OCI-M1 (cell line): ENCODE measurements around the gene RBFOX2.
"Not testable (repeated sequence)": the region's sequence is repeated elsewhere in the genome, so short reads cannot be mapped to it uniquely, and the experiment has no call there.

Experiments used
- DNase-seq: peaks from one replicate; lab custom pipeline; 2025; lab: John Stamatoyannopoulos, UW

Gene RBFOX2

GRCh38 chr22:36028646-36029405, at the start of gene RBFOX2:
RBFOX2 (minus strand) TSS chr22:36028824; CDS start chr22:36028425, 399 bp downstream.
- DNase-seq: peak; percentile 95

GRCh38 chr22:36077271-36077670, 48.6 kb upstream of the RBFOX2 start:
- no peak for DNase-seq

GRCh38 chr22:36075724-36076123, 47.1 kb upstream of the RBFOX2 start:
- no peak for DNase-seq

- DNase-seq: no peak
Observed at GRCh38 chr22:36075230-36075629, 46.6 kb upstream of the RBFOX2 start.

GRCh38 chr22:36073476-36073875, 44.9 kb upstream of the RBFOX2 start:
- peak; percentile 3 for DNase-seq

GRCh38 chr22:36070645-36071044, 42.0 kb upstream of the RBFOX2 start:
- DNase-seq: not testable (repeated sequence)

- DNase-seq: no peak
Observed at GRCh38 chr22:36069368-36069767, 40.7 kb upstream of the RBFOX2 start.

GRCh38 chr22:36068776-36069344, 40.2 kb upstream of the RBFOX2 start:
- peak; percentile 10 for DNase-seq

- DNase-seq: no peak
Observed at GRCh38 chr22:36067235-36067558, 38.6 kb upstream of the RBFOX2 start.

- peak; percentile 96 for DNase-seq
Observed at GRCh38 chr22:36065775-36066544, 37.3 kb upstream of the RBFOX2 start.

GRCh38 chr22:36065462-36065774, 36.8 kb upstream of the RBFOX2 start:
- DNase-seq: no peak

- no peak for DNase-seq
Observed at GRCh38 chr22:36064358-36064757, 35.7 kb upstream of the RBFOX2 start.

- DNase-seq: no peak
Observed at GRCh38 chr22:36056980-36057379, 28.4 kb upstream of the RBFOX2 start.

GRCh38 chr22:36055376-36056295, 27.0 kb upstream of the RBFOX2 start:
- no peak for DNase-seq

GRCh38 chr22:36054446-36054845, 25.8 kb upstream of the RBFOX2 start:
- DNase-seq: not testable (repeated sequence)

- no peak for DNase-seq
Observed at GRCh38 chr22:36053242-36054147, 24.9 kb upstream of the RBFOX2 start.

GRCh38 chr22:36052505-36052941, 23.9 kb upstream of the RBFOX2 start:
- peak; percentile 59 for DNase-seq

GRCh38 chr22:36049678-36049997, 21.0 kb upstream of the RBFOX2 start:
- DNase-seq: no peak

- no peak for DNase-seq
Observed at GRCh38 chr22:36048911-36049677, 20.5 kb upstream of the RBFOX2 start.

- DNase-seq: not testable (repeated sequence)
Observed at GRCh38 chr22:36044517-36044916, 15.9 kb upstream of the RBFOX2 start.
